Keratinocyte (primary cell): Measurements from ENCODE around the gene ARHGAP45. TPM values are rescaled to one million over a fixed set of nuclear protein-coding genes. Genes with fewer than 3 reads are reported as not detected.

ENCODE experiments used
- DNase-seq: peaks from one replicate; pipeline ENCODE4 v3.0.0-alpha.2; 2011; ENCODE audit warnings: low read depth, missing footprints, low spot score
- FAIRE-seq: peaks from 2 replicates; lab custom pipeline; 2011; peaks lifted over from hg19 to GRCh38; lab: Jason Lieb, UNC
- H2AFZ ChIP-seq: 2 replicates; pipeline ENCODE4 v1.6.0; 2012; ENCODE audit warnings: low read length, control low read depth, inconsistent platforms; ENCODE audit not compliant: control insufficient read depth
- H3K27ac ChIP-seq: 2 replicates; pipeline ENCODE4 v1.5.1; 2011; ENCODE audit warnings: low read length; ENCODE audit not compliant: control insufficient read depth, insufficient read depth
- H3K27me3 ChIP-seq: 3 replicates; pipeline ENCODE4 v1.6.0; 2011; ENCODE audit warnings: low read length; ENCODE audit not compliant: control insufficient read depth, insufficient read depth; ENCODE audit errors: extremely low read depth
- H3K36me3 ChIP-seq, 2 experiments: 2 replicates in 1 of 2; 3 replicates in 1 of 2; pipeline ENCODE4 v1.5.1; 2011; ENCODE audit warnings: low read length in 2 of 2, mild to moderate bottlenecking in 1 of 2; ENCODE audit not compliant: control insufficient read depth in 2 of 2, insufficient read depth in 2 of 2; ENCODE audit errors: extremely low read depth in 1 of 2
- H3K4me1 ChIP-seq: 3 replicates; pipeline ENCODE4 v1.5.1; 2011; ENCODE audit warnings: low read length; ENCODE audit not compliant: control insufficient read depth, insufficient read depth; ENCODE audit errors: extremely low read depth
- H3K4me2 ChIP-seq: 3 replicates; pipeline ENCODE4 v1.6.0; 2011; ENCODE audit warnings: low read depth, low read length; ENCODE audit not compliant: control insufficient read depth, insufficient read depth; ENCODE audit errors: extremely low read depth
- H3K4me3 ChIP-seq, 3 experiments: fragments of 200-600 bp in 1 of 3; sonication (generic) in 1 of 3; 2 replicates in 2 of 3; 3 replicates in 1 of 3; pipeline ENCODE4 v1.5.1; 2011 to 2016; ENCODE audit warnings: low read length in 3 of 3, mild to moderate bottlenecking in 3 of 3, control low read depth in 2 of 3, inconsistent platforms in 1 of 3, low read depth in 1 of 3, mixed read lengths in 1 of 3, mixed run types in 1 of 3, moderate library complexity in 1 of 3; ENCODE audit not compliant: control insufficient read depth in 2 of 3, insufficient read depth in 2 of 3; ENCODE audit errors: extremely low read depth in 1 of 3
- H3K79me2 ChIP-seq: 2 replicates; pipeline ENCODE4 v1.6.0; 2012; ENCODE audit warnings: low read length; ENCODE audit not compliant: control insufficient read depth, insufficient read depth
- H3K9ac ChIP-seq: 3 replicates; pipeline ENCODE4 v1.6.0; 2011; ENCODE audit warnings: low read length; ENCODE audit not compliant: control insufficient read depth, insufficient read depth; ENCODE audit errors: extremely low read depth
- H3K9me1 ChIP-seq: 3 replicates; pipeline ENCODE4 v1.6.0; 2011; ENCODE audit warnings: low read length; ENCODE audit not compliant: control insufficient read depth, insufficient read depth; ENCODE audit errors: extremely low read depth
- H3K9me3 ChIP-seq: 2 replicates; pipeline ENCODE4 v1.5.1; 2012; ENCODE audit warnings: low read depth, low read length; ENCODE audit not compliant: control insufficient read depth
- H4K20me1 ChIP-seq: 3 replicates; pipeline ENCODE4 v1.6.0; 2011; ENCODE audit warnings: low read length; ENCODE audit not compliant: control insufficient read depth, insufficient read depth; ENCODE audit errors: extremely low read depth
- EZH2 ChIP-seq: IDR thresholded peaks from one replicate; pipeline ENCODE4 v1.6.1; 2012; ENCODE audit warnings: inconsistent platforms, mild to moderate bottlenecking, low read length, moderate library complexity
- dilution Hi-C: fragments of 300-500 bp; cut with MboI; formaldehyde crosslinking; loops from one replicate; pipeline ENCODE4 v1.7.0; 2020; ENCODE audit warnings: low sequenced_read_pairs; ENCODE audit not compliant: extremely low pct_ligation_motif_present
- polyA plus RNA-seq, 5 experiments: library from polyadenylated mRNA; depleted of rRNA in 3 of 5; stranded (reverse) in 3 of 5; stranded (forward) in 1 of 5; unstranded in 1 of 5; fragments of >200 nt; gene quantifications; 1 replicate in 1 of 5; 2 replicates in 3 of 5; 3 replicates in 1 of 5; pipeline versions ENCODE4 v1.2.1 to v1.2.3, GENCODE V29; 2011 to 2012; ENCODE audit warnings: missing spikeins in 2 of 5, low read depth in 1 of 5, low replicate concordance in 1 of 5
- TF ChIP-seq, protein P1 (sequence below), 3 experiments: IDR thresholded peaks in 1 of 3; conservative IDR thresholded peaks in 1 of 3; optimal IDR thresholded peaks in 1 of 3; 2 replicates in 2 of 3; 3 replicates in 1 of 3; pipeline versions ENCODE3 to v1.5.1; 2011; ENCODE audit warnings: low read length in 3 of 3, mild to moderate bottlenecking in 3 of 3, moderate library complexity in 2 of 3, control low read depth in 1 of 3, inconsistent platforms in 1 of 3; ENCODE audit not compliant: insufficient read depth in 2 of 3; ENCODE audit errors: extremely low read depth in 1 of 3

The ARHGAP45 gene
- polyA plus RNA-seq, 1 donor (not counting 4 experiments of a cell fraction or from before 2014, with no cell fraction given) = 0.56 TPM

DNA sequence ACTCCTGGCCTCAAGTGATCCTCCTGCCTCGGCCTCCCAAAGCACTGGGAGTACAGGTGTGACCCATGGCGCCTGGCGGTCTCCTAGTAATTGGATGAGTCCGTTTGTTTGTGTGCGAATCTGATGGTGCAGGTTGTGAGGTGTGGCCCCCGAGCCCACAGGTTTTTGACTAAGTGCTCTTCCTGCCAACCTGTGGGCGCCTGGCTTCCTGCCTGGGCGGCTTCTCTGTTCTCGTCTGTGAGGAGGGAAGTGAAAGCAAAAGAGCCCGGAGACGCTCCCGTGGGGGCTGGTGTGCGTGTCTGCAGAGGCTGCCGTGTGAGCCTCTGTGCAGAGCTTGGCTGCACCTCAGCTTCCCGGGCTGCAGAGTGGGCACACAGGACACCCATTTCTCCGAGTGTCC is 10.0 kb downstream of the ARHGAP45 start:
- no peaks in the 10 kb centered on the region for H3K9me1 ChIP-seq
- no peaks in the 10 kb centered on the region for H3K79me2 ChIP-seq
- peak overlapping the region; percentile 4 to 61 (median 22) for H3K4me3 ChIP-seq
- no peaks in the 10 kb centered on the region for H4K20me1 ChIP-seq
- peak overlapping the region; percentile 49 for H3K4me2 ChIP-seq
- dilution Hi-C loops = no loop called here
- H3K27me3 ChIP-seq = peaks cover 3% of the 10 kb centered on the region
- DNase-seq (no peak), FAIRE-seq (no peak)
- H3K27ac ChIP-seq = no peak overlapping the region
- no peak for TF ChIP-seq EZH2
- TF ChIP-seq, protein P1, sequence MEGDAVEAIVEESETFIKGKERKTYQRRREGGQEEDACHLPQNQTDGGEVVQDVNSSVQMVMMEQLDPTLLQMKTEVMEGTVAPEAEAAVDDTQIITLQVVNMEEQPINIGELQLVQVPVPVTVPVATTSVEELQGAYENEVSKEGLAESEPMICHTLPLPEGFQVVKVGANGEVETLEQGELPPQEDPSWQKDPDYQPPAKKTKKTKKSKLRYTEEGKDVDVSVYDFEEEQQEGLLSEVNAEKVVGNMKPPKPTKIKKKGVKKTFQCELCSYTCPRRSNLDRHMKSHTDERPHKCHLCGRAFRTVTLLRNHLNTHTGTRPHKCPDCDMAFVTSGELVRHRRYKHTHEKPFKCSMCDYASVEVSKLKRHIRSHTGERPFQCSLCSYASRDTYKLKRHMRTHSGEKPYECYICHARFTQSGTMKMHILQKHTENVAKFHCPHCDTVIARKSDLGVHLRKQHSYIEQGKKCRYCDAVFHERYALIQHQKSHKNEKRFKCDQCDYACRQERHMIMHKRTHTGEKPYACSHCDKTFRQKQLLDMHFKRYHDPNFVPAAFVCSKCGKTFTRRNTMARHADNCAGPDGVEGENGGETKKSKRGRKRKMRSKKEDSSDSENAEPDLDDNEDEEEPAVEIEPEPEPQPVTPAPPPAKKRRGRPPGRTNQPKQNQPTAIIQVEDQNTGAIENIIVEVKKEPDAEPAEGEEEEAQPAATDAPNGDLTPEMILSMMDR (optimal IDR thresholded peaks at IDR 0.05 in 1 of 3, IDR thresholded peaks at IDR 0.05 in 1 of 3, conservative IDR thresholded peaks at IDR 0.05 in 1 of 3; ENCODE audit: extremely low read depth in 1 of 3, insufficient read depth in 2 of 3, low read length in 3 of 3) = no peak
- H3K9me3 ChIP-seq = no peaks in the 10 kb centered on the region
- peak overlapping the region; percentile 41 for H3K9ac ChIP-seq
- no peak overlapping the region for H2AFZ ChIP-seq
- peaks cover 13% of the 10 kb centered on the region for H3K4me1 ChIP-seq
- no peaks in the 10 kb centered on the region for H3K36me3 ChIP-seq

DNA sequence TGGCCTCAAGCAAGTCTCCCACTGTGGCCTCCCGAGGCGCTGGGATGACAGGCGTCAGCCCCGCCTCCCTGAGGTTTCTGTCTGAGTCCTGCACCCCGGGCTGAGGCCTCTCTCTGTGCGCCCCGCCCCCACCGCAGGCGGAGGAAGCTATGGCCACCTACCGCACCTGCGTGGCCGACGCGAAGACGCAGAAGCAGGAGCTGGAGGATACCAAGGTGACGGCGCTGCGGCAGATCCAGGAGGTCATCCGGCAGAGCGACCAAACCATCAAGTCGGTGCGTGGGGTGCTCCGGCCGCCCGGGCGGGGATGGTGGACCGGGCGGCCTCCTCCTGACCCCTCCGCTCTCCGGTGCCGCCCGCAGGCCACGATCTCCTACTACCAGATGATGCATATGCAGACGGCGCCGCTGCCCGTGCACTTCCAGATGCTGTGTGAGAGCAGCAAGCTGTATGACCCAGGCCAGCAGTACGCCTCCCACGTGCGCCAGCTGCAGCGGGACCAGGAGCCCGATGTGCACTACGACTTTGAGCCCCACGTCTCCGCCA is 12.7 kb downstream of the ARHGAP45 start:
- no peak overlapping the region for H3K4me3 ChIP-seq
- no peak for TF ChIP-seq EZH2
- TF ChIP-seq, protein P1 (optimal IDR thresholded peaks at IDR 0.05 in 1 of 3, IDR thresholded peaks at IDR 0.05 in 1 of 3, conservative IDR thresholded peaks at IDR 0.05 in 1 of 3; ENCODE audit: extremely low read depth in 1 of 3, insufficient read depth in 2 of 3, low read length in 3 of 3) = no peak
- peaks cover 13% of the 10 kb centered on the region for H3K4me1 ChIP-seq
- H3K4me2 ChIP-seq = no peak overlapping the region
- dilution Hi-C loops = no loop called here
- no peaks in the 10 kb centered on the region for H3K79me2 ChIP-seq
- H2AFZ ChIP-seq = no peak overlapping the region
- H3K9me1 ChIP-seq = no peaks in the 10 kb centered on the region
- H3K27ac ChIP-seq = no peak overlapping the region
- H3K27me3 ChIP-seq = no peaks in the 10 kb centered on the region
- no peaks in the 10 kb centered on the region for H3K9me3 ChIP-seq
- DNase-seq (no peak), FAIRE-seq (no peak)
- H3K9ac ChIP-seq = no peak overlapping the region
- H3K36me3 ChIP-seq = no peaks in the 10 kb centered on the region
- no peaks in the 10 kb centered on the region for H4K20me1 ChIP-seq
